NT2/D1 (cell line): ENCODE data around the gene STPG2.

Source experiments
- DNase-seq: peaks from one replicate; pipeline ENCODE4 v3.0.0-alpha.2; 2011; ENCODE audit warnings: low read depth, low spot score
- H3K27me3 ChIP-seq: 2 replicates; pipeline ENCODE4 v1.6.0; 2011; ENCODE audit warnings: mild to moderate bottlenecking; ENCODE audit not compliant: insufficient read length, insufficient read depth
- H3K36me3 ChIP-seq: 2 replicates; pipeline ENCODE4 v1.6.1; 2011; ENCODE audit warnings: mild to moderate bottlenecking, low read length, mixed read lengths; ENCODE audit not compliant: insufficient read depth, insufficient read length
- H3K4me1 ChIP-seq: 2 replicates; pipeline ENCODE4 v1.5.1; 2011; ENCODE audit not compliant: insufficient read depth, insufficient read length
- H3K4me3 ChIP-seq: 2 replicates; pipeline ENCODE4 v1.5.1; 2011; ENCODE audit warnings: low read depth; ENCODE audit not compliant: insufficient read length
- H3K9ac ChIP-seq: 2 replicates; pipeline ENCODE4 v1.6.0; 2011; ENCODE audit warnings: low read depth; ENCODE audit not compliant: insufficient read length
- H3K9me3 ChIP-seq: 2 replicates; pipeline ENCODE4 v1.5.1; 2011; ENCODE audit warnings: mild to moderate bottlenecking, low read length; ENCODE audit not compliant: insufficient read depth
- SUZ12 ChIP-seq: IDR thresholded peaks from 2 replicates; pipeline ENCODE4 v1.6.1; 2011; ENCODE audit not compliant: insufficient read length, insufficient read depth; ENCODE audit errors: extremely low read depth
- YY1 ChIP-seq: IDR thresholded peaks from 2 replicates; pipeline ENCODE4 v1.6.1; 2011; ENCODE audit not compliant: insufficient read length, insufficient read depth
- ZNF274 ChIP-seq: IDR thresholded peaks from 2 replicates; pipeline ENCODE4 v1.6.1; 2011; ENCODE audit warnings: mild to moderate bottlenecking, low read depth, low read length

Gene STPG2

GRCh38 chr4:97990409-97990808 lies 152.9 kb downstream of the STPG2 start:
- Histone ChIP-seq H3K9me3 (no peaks in the 10 kb centered on the region; the same call in 1 of the 2 replicates), H3K4me3 (no peak overlapping the region), H3K4me1 (no peaks in the 10 kb centered on the region), H3K36me3 (no peaks in the 10 kb centered on the region), H3K27me3 (no peaks in the 10 kb centered on the region), H3K9ac (no peak overlapping the region)
- no peak for TF ChIP-seq YY1
- TF ChIP-seq ZNF274, result no peak
- no peak for TF ChIP-seq SUZ12
- no peak for DNase-seq

GRCh38 chr4:97987019-97987648 lies 156.1 kb downstream of the STPG2 start:
- no peak overlapping the region for H3K4me3 ChIP-seq
- H3K9me3 ChIP-seq, result no peaks in the 10 kb centered on the region
- no peaks in the 10 kb centered on the region for H3K4me1 ChIP-seq
- no peaks in the 10 kb centered on the region for H3K27me3 ChIP-seq
- no peaks in the 10 kb centered on the region for H3K36me3 ChIP-seq
- TF ChIP-seq YY1 (no peak), SUZ12 (no peak), ZNF274 (no peak)
- no peak overlapping the region for H3K9ac ChIP-seq
- peak; percentile 15 for DNase-seq

- TF ChIP-seq ZNF274, result no peak
- TF ChIP-seq YY1, result no peak
- no peak for TF ChIP-seq SUZ12
- H3K27me3 ChIP-seq, result no peaks in the 10 kb centered on the region
- no peaks in the 10 kb centered on the region for H3K9me3 ChIP-seq
- no peak for DNase-seq
- no peak overlapping the region for H3K9ac ChIP-seq
- no peak overlapping the region for H3K4me3 ChIP-seq
- no peaks in the 10 kb centered on the region for H3K36me3 ChIP-seq
- no peaks in the 10 kb centered on the region for H3K4me1 ChIP-seq
These were observed 158.6 kb downstream of the STPG2 start for GRCh38 chr4:97984545-97985131.

- H3K27me3 ChIP-seq, result no peaks in the 10 kb centered on the region
These were observed 164.3 kb downstream of the STPG2 start for GRCh38 chr4:97978791-97979488.

GRCh38 chr4:97953171-97953941 lies 189.9 kb downstream of the STPG2 start:
- Histone ChIP-seq H3K27me3 (no peaks in the 10 kb centered on the region), H3K4me3 (no peak overlapping the region), H3K4me1 (no peaks in the 10 kb centered on the region), H3K36me3 (no peaks in the 10 kb centered on the region), H3K9me3 (no peaks in the 10 kb centered on the region; the same call in 1 of the 2 replicates), H3K9ac (no peak overlapping the region)
- TF ChIP-seq YY1 (no peak), SUZ12 (no peak), ZNF274 (no peak)
- DNase-seq, result no peak

More at GRCh38 chr4:97978791-97979488, 164.3 kb downstream of the STPG2 start:
- no peak for DNase-seq
- no peak for TF ChIP-seq ZNF274
- no peak for TF ChIP-seq SUZ12
- no peak for TF ChIP-seq YY1
- H3K4me3 ChIP-seq, result no peak overlapping the region
- H3K9me3 ChIP-seq, result peaks cover 1% of the 10 kb centered on the region; the same call in 1 of the 2 replicates
- H3K4me1 ChIP-seq, result no peaks in the 10 kb centered on the region
- no peaks in the 10 kb centered on the region for H3K36me3 ChIP-seq
- no peak overlapping the region for H3K9ac ChIP-seq

GRCh38 chr4:97952763-97953162 lies 190.5 kb downstream of the STPG2 start:
- Histone ChIP-seq H3K9me3 (no peaks in the 10 kb centered on the region; the same call in 1 of the 2 replicates), H3K4me3 (no peak overlapping the region), H3K9ac (no peak overlapping the region), H3K4me1 (no peaks in the 10 kb centered on the region), H3K27me3 (no peaks in the 10 kb centered on the region), H3K36me3 (no peaks in the 10 kb centered on the region)
- TF ChIP-seq ZNF274, result no peak
- no peak for TF ChIP-seq YY1
- no peak for DNase-seq

- Histone ChIP-seq H3K4me1 (no peaks in the 10 kb centered on the region), H3K9me3 (no peaks in the 10 kb centered on the region; the same call in 1 of the 2 replicates), H3K4me3 (no peak overlapping the region), H3K36me3 (no peaks in the 10 kb centered on the region), H3K27me3 (no peaks in the 10 kb centered on the region), H3K9ac (no peak overlapping the region)
- TF ChIP-seq ZNF274 (no peak), SUZ12 (no peak), YY1 (no peak)
- DNase-seq, result no peak
These were observed 192.4 kb downstream of the STPG2 start for GRCh38 chr4:97950836-97951235.
